Jurkat, Clone E6-1 (cell line): ENCODE data around the gene ARHGAP26.

Experiments used
- DNase-seq: peaks from one replicate; pipeline ENCODE4 v3.0.0-alpha.2; 2011; ENCODE audit warnings: low read depth, low spot score
- H3K4me3 ChIP-seq: 2 replicates; pipeline ENCODE4 v1.5.1; 2011; ENCODE audit warnings: mild to moderate bottlenecking, low read length, control low read depth, moderate library complexity

Gene ARHGAP26

DNA sequence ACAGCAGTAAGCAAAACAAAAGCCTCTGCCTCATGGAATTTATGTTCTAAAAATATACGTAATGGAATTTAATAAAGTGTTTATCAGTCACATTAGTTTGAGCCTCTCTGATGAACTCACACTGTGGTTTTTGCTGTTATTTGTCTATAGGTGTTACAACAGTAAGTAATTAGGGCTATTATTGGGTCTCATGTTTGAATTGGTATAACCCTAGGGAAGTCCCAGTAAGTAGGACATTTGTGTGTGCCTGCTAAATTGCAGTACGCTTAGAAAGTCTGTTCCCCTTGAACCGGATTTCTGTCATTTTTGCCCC is 435.7 kb downstream of the ARHGAP26 start:
- H3K4me3 ChIP-seq: no peak overlapping the region

DNA sequence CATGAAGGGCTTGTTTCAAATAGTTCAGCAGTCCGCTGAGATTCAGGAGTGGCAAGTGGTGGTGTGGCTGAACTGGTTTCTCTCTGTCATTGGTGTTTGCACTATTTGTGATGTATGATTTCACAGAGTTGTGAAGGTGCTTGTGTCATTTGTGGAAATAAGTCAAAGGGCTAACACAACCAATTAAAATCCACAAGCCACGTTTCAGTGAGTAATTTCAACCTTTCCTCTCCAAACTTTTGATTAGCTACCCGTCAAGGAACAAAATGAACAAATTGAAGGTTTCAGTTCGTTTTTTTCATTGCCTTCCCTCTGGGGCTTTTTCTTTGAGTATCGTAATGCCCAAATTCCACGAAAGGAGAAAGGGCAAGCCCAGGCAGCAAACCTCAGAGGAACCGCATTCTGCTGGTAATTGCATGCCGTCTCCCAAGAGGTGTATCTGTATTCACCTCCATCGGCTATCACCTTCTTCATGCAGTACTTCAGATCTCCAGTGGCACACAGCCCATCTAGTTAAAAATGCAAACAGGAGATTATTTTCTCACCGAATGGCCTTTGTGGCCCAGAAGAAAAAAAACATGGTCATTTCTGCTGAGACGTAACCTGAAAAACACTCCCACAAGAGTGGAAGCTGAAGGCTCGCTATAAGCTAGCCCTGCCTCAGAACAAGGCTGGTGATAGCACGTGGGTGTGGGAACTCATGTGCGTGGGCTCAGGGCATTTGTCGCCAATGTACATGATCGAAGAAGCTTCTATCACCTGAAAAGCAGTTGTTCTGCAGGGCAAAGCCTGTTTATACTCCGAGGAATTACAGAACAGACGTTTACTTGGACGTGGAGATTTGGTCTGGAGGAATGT is 436.2 kb downstream of the ARHGAP26 start:
- H3K4me3 ChIP-seq: no peak overlapping the region
- no peak for DNase-seq

More for the DNA sequence above, 435.7 kb downstream of the ARHGAP26 start:
- DNase-seq: no peak

DNA sequence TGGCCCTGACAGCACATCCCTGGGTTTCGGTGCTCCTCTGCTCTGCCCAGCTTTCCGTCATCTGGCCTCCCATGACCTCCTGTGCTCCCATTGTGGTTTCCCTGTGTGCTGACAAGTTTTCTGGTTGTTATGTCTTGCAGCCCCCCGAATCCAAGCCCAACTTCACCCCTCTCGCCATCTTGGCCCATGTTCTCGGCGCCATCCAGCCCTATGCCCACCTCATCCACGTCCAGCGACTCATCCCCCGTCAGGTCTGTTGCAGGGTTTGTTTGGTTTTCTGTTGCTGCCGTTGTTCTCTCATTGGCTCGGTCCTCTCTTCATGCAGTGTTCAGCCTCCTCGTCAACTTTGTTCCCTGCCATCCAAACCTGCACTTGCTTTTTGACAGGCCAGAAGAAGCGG is 436.9 kb downstream of the ARHGAP26 start:
- no peak overlapping the region for H3K4me3 ChIP-seq
- DNase-seq: no peak

DNA sequence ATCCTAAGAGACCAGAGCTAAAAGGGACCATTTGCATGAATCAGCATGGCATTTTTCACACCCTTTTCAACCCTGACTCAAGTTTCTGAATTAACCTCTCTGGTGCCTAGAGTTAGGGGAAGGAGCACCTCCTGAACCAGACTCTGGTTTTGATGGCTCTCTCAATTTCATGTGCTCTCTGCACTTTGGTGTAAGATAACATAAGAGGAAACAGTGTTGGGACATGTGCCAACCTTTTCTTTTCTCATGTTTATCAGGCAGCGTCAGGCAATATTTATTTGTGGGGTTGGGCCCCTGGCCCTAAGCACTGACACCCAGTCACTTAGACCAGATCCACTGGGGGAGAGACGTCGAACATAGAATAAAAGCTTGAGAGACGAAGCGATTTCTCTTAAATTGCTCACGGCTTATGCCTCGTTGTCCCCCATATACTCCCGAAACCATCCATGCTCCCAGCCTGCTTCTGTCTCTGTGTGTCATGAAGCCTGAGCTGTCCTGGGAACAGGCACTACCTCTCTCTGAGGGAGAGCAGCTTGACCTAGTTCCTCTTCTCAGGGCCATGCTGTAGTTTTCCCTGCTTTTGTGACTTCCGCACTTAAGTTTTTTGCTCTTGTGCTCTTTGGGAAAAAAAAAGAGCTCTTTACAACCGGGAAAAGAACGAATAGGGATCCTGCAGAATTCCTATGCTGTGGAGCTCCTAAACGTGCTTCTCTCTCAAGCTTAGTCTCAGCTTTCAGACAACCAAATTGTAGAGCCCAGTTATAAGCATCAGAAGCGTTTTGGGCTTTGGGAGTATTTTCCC is 437.6 kb downstream of the ARHGAP26 start:
- no peak for DNase-seq
- H3K4me3 ChIP-seq: no peak overlapping the region

DNA sequence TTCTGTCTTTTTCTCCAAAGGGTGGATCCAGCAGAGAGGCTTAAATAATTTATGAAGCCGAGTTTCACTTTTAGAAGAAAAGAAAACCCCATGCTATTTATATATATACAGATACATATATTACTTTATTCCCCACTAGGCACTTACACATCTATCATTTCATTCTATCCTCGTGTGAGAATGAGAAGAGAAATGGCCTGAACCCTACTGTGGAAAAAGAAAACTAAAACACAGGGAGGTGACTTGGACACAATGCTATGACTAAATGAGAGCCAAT is 438.1 kb downstream of the ARHGAP26 start:
- no peak for DNase-seq
- no peak overlapping the region for H3K4me3 ChIP-seq

DNA sequence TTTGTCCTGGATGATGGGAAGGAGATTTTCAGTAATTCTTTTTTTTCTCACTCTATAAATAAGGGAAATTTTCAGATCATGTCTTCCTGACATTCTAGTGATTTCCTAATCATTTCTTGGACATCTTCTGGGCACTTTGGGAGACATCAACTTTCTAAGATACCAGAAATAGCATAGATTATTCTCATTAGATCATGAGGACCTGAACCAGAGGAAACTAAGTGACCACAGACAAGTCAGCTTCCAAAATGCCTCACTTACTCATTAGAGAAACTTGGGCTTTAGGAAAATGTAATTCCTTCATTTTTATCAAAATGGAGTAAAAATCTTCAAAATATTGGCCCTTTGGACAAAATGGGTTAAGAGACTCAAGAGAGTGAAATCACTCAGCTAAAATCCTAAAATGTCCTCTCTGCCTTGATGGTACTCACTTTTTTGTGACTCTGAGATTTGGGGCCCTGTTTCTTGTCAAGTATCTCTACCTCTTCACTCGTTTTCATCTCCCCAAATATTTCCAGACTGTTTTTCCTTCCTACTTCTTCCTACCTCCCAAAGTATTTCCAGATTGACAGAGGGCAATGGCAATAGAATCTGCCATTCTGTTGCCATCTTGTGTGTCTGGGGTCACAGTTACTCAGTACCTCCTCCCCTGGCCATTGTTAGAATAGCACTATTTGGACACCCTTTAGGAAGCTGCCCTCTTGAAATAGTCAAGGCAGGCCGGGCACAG is 438.8 kb downstream of the ARHGAP26 start:
- DNase-seq: no peak
- H3K4me3 ChIP-seq: no peak overlapping the region

DNA sequence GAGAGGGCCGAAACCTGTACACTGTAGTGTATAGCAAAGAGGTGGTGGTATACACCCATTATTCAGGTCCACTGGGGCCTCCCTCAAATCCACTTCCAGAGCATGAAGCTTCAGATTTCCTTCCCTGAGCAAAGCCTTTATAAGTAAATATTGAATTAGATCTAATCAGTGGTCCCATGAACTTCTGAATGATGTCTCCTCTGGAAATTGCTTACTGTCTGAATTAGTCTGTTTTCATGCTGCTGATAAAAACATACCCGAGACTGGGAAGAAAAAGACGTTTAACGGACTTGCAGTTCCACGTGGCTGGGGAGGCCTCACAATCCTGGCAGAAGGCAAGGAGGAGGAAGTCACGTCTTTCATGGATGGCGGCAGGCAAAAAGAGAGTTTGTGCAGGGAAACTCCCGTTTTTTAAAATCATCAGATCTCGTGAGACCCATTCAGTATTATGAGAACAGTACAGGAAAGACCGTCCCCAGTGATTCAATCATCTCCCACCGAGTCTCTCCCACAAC is 439.8 kb downstream of the ARHGAP26 start:
- H3K4me3 ChIP-seq: no peak overlapping the region
- DNase-seq: no peak

DNA sequence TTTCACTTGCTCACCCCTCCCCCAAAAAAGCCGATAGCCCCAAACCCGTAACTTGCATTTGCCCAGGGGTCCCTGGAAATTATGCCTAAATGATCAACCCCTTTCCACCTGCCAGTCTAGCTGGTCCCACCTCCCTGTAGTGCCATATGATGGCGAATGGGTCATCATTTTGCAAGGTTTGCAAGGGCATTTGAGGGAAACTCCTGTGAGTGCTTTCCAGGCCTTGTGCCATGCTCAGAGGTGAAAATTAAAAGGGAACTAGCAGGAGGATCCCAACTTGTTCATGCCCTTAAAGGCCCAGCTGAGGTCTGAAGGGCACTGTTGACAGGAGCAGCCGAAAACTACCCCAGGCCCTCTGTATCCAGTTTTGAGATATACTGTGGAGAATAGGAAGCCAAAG is 440.4 kb downstream of the ARHGAP26 start:
- no peak for DNase-seq
- H3K4me3 ChIP-seq: no peak overlapping the region

DNA sequence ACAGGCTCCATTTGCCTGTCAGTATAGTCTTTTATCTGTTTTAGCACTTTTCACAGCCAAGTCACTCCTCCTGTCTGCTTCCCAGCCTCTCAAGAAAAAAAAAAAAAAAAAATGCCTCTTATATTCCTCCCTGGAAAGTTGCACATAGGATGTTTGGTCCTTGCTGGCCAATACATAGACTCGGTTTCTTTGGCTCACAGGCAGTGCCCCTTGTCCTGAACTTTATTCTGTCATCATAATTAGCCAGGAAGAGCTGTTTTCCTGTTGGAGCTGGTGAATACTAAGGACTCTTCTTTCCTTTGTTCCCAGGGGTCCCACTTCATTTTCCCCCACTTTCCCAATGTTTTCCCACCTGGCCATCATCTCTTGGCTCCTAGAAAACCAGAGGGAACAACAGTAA is 442.1 kb downstream of the ARHGAP26 start:
- no peak overlapping the region for H3K4me3 ChIP-seq
- no peak for DNase-seq

DNA sequence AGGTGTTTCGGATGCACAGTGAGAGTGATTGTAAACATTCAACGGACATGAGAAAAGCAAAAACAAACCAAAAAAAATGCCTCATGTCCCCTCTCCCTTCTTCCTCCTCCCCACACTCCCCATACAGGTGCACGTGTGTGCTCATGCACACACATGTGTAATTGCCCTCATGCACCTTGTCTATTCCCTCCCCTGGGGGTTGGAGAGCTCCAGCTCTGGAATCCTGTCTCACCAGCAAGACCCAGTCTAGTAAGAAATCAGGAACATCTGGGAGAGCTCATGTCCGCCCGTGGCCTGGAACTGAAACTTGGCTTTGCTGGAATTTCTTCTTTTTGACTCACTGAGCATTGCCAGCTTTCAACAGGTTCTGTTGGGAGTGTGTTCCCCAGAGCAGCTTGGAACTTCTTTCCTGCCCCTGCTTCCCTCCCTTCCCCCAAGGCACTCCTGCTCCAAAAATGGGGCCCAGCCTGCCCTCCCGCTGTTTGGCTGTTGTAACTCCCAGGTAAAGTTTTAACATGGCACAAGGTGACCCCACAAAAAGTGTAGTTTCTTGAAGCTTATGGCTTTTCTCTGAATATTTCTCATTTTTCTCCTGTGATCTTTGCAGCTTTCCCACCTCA is 443.2 kb downstream of the ARHGAP26 start:
- DNase-seq: no peak
- H3K4me3 ChIP-seq: no peak overlapping the region

DNA sequence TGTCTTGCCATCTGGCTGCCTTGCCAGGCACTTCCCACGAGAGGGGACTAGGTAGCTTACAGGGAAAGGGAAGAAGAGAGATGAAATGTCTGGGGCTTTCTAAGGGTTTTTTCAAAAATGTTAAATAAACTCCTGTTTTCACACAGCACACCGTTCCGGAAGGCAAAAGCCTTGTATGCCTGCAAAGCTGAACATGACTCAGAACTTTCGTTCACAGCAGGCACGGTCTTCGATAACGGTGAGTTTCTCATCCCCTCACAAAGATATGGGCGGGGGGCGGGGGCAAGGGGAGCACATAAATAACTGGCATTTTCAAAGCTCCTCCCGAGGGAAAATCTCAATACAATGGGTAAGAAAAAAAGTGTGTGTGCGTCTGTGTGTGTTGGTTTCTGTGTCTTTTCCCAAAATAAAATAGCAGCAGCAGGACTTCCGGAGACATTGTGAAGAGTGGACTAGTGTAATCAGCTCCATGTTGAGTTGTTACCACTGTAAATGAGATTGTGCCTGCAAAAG is 443.7 kb downstream of the ARHGAP26 start:
- no peak for DNase-seq

DNA sequence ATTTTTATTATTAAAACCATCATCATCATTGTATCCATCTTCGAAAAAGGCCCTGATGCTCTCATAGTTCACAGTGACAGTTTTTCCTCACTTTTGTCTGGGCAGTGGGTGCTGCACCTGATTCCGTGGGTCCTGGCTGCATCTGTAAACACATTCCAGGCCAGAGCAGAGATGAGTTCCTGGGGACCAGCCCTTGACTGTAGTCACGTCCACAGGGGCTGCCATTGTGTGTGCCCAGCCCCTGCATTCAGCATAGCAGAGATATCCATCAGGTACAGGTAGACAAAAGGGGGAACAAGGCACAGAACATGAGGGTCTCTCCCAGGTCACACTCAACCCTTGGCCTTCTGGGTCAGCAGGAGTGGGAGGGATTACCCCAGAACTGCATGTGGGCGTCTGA is 444.3 kb downstream of the ARHGAP26 start:
- H3K4me3 ChIP-seq: no peak overlapping the region
- no peak for DNase-seq

More for the DNA sequence above, 443.7 kb downstream of the ARHGAP26 start:
- H3K4me3 ChIP-seq: no peak overlapping the region

DNA sequence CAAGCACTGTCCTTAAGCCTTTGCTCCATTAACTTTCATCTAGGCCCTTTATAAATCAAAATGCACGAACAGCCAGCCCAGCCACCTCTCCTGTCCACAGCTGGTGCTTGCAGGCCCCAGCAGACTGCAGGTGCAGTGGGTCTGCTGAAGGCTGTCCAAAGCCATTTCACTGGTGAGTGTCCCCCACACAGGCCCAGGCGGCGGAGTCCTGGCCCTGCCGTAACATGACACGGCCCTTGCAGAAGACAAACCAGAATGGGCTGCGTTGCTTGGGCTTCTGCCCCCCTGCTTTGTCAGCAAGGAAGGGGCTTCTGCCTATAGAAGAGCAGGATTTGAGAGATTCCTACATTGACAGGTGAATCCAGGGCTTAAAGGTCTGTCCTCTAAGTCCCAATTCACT is 444.7 kb downstream of the ARHGAP26 start:
- no peak for DNase-seq
- no peak overlapping the region for H3K4me3 ChIP-seq

DNA sequence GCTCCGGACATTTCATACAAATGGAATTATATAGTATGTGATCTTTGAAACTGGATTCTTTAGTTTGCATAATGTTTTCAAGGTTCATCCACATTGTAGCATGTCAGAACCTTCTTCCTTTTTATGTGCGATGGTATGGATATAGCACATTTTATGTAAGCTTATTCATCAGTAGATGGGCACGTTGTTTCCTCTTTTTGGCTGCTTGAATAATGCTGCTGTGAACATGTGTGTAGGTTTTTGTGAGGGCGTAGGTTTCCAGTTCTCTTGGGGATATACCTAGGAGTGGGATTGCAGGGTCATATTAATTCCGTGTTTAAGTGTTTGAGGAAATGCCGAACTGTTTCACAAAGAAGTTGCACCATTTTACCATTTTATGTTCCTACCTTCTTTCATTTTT is 445.5 kb downstream of the ARHGAP26 start:
- no peak for DNase-seq
- no peak overlapping the region for H3K4me3 ChIP-seq

DNA sequence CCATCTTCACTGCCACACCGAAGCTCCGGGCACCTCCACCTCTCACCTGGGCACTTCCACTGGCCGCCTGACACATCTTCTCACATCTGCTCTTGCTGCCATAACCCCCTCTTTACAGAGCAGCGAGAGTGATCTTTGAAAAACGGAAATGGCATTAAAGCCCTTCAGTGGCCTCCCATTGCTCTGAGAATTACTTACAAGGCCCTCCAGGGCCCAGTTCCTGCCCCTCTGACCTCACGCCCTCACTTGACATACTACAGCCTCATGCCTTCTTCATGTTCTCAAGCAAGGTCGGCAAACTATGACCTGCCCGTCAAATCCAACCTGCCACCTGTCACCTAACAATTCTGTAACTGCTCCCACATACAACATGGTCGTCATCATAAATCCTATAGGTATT is 446.0 kb downstream of the ARHGAP26 start:
- no peak for DNase-seq
- H3K4me3 ChIP-seq: no peak overlapping the region

DNA sequence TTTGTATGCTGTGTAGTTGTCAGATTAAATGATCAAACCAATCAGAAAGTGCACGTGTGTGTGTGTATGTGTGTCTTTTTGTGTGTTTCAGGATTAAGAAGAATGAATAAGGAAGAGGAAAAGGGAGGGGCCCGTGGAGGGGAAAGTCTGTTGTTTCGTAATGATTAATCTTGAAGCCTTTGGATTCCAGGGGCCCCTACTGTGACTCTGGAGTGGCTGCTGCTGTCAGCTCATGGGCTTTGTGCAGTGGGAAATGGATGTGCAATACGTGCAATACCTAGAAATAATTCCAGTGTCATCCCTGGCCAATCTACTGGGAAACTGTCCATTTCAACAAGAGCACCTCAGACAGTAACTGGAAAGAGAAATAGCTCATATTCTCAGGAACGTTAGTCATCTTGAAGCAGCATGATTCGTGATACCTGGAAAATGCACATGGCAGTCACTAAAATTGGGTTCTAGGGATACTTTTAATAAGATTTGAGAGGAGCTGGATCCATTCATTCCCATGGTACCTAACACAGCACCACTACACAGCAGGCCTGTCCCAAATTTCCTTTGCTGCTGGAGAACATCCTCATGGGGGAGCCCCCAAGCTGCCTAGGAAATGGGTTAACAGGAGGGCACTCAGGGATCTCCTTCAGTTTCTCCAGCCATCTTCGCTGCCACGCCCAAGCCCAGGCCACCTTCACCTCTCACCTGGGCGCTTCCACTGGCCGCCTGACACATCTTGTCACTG is 447.1 kb downstream of the ARHGAP26 start:
- DNase-seq: no peak
- H3K4me3 ChIP-seq: no peak overlapping the region

DNA sequence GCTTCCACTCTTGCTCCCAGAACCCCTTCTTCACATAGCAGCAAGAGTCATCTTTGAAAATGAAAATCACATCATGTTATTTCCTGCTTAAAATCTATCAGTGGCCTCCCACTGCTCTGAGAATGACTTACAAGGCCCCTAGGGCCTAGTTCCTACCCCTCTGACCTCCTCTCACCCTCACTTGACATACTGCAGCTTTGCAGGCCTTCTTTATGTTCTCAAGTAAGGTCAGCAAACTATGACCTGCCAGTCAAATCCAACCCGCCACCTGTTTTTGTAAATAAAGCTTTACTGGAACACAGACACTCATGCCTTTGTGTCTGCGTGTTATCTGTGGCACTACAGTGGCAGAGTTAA is 447.6 kb downstream of the ARHGAP26 start:
- no peak for DNase-seq
- H3K4me3 ChIP-seq: no peak overlapping the region

DNA sequence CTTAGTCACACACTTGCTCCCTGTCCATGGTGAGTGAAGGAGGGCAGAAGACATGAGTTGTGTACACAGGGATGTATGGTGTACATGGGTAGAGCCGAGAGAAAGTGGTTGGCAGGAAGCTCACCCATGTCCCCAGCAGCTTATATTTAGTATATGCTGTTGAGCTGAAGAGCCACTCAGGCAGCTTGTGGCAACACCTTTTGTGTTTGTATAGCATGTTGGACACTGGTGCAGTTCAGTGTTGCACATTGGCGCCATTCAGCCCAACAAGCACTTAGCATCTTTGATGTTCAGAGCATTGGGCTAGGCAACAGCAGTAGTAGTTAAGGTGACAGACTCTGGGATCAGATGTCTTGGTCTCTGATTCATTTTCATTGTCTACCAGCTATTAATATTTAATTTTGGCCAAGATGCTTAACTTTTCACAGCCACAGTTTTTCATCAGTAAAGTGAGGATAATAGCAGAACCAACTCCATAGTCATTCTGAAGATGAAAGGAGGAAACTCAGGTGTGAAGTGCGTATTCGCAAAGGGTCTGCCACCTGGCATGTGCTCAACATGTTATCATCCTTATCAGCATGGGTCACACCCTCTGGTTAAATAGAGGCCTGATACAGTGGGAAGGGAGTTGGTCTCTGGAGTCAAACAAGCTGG is 448.5 kb downstream of the ARHGAP26 start:
- no peak overlapping the region for H3K4me3 ChIP-seq
- no peak for DNase-seq
